GM12892 (cell line): ENCODE measurements around the gene NINJ2.

Experiments
- POLR2A ChIP-seq: IDR thresholded peaks from 2 replicates; pipeline ENCODE4 v1.6.1; 2011; ENCODE audit warnings: low read depth, low read length, control low read depth
- POLR2AphosphoS5 ChIP-seq: IDR thresholded peaks from 2 replicates; pipeline ENCODE4 v1.6.1; 2011; ENCODE audit warnings: low read depth, low read length, control low read depth

- TF ChIP-seq POLR2A, result no peak
- no peak for TF ChIP-seq POLR2AphosphoS5
Observed at GRCh38 chr12:556498-556897, 106.7 kb downstream of the NINJ2 start.
